Mesenchymal stem cell (in vitro differentiated cells and primary cell): ENCODE measurements around the gene HDAC4.

Experiments
- DNase-seq: peaks from one replicate; pipeline ENCODE4 v3.0.0-alpha.2; 2013
- H2AFZ ChIP-seq: one replicate; pipeline ENCODE4 v1.6.1; 2013; ENCODE audit warnings: low read depth, mild to moderate bottlenecking, control low read depth, inconsistent platforms, low read length, moderate library complexity
- H2AK5ac ChIP-seq: 2 replicates; pipeline ENCODE4 v1.6.1; 2013; ENCODE audit warnings: low read length, moderate library complexity, mild to moderate bottlenecking, inconsistent platforms; ENCODE audit not compliant: severe bottlenecking
- H2BK120ac ChIP-seq: one replicate; pipeline ENCODE4 v1.6.1; 2013; ENCODE audit warnings: low read depth, mild to moderate bottlenecking, inconsistent platforms, low read length, moderate library complexity
- H2BK12ac ChIP-seq, 2 experiments: one replicate each; pipeline ENCODE4 v1.6.1; 2013; ENCODE audit warnings: inconsistent platforms in 2 of 2, low read length in 2 of 2, mild to moderate bottlenecking in 2 of 2, moderate library complexity in 2 of 2, control low read depth in 1 of 2
- H2BK15ac ChIP-seq: one replicate; pipeline ENCODE4 v1.6.1; 2013; ENCODE audit warnings: mild to moderate bottlenecking, low read depth, inconsistent platforms; ENCODE audit not compliant: poor library complexity, severe bottlenecking
- H2BK5ac ChIP-seq: 2 replicates; pipeline ENCODE4 v1.6.1; 2013; ENCODE audit warnings: low read depth, mild to moderate bottlenecking, low read length, control low read depth, inconsistent platforms; ENCODE audit not compliant: poor library complexity, severe bottlenecking
- H3K14ac ChIP-seq, 2 experiments: one replicate each; pipeline ENCODE4 v1.6.1; 2013; ENCODE audit warnings: inconsistent platforms in 2 of 2, low read length in 2 of 2, control low read depth in 1 of 2, mild to moderate bottlenecking in 1 of 2, moderate library complexity in 1 of 2
- H3K18ac ChIP-seq, 2 experiments: one replicate each; pipeline ENCODE4 v1.6.1; 2013; ENCODE audit warnings: inconsistent platforms in 2 of 2, low read length in 2 of 2, control low read depth in 1 of 2, low read depth in 1 of 2, mild to moderate bottlenecking in 1 of 2
- H3K23ac ChIP-seq, 2 experiments: one replicate each; pipeline ENCODE4 v1.6.1; 2013; ENCODE audit warnings: inconsistent platforms in 2 of 2, low read length in 2 of 2, mild to moderate bottlenecking in 2 of 2, moderate library complexity in 2 of 2, control low read depth in 1 of 2
- H3K27ac ChIP-seq: 2 replicates; pipeline ENCODE4 v1.5.1; 2013; ENCODE audit warnings: mild to moderate bottlenecking, moderate library complexity, low read length, control low read depth, inconsistent platforms; ENCODE audit not compliant: poor library complexity, severe bottlenecking
- H3K27me3 ChIP-seq, 2 experiments: 2 replicates each; pipeline versions ENCODE4 v1.6.1 to v1.7.0; 2013; ENCODE audit warnings: low read length in 2 of 2, mild to moderate bottlenecking in 2 of 2, moderate library complexity in 2 of 2, control low read depth in 1 of 2, inconsistent platforms in 1 of 2; ENCODE audit not compliant: control insufficient read depth in 1 of 2, insufficient read depth in 1 of 2
- H3K36me3 ChIP-seq, 2 experiments: 2 replicates each; pipeline versions ENCODE4 v1.6.1 to v1.7.0; 2013; ENCODE audit warnings: low read length in 2 of 2, control low read depth in 1 of 2, inconsistent platforms in 1 of 2, low read depth in 1 of 2, mild to moderate bottlenecking in 1 of 2; ENCODE audit not compliant: insufficient read depth in 2 of 2, control insufficient read depth in 1 of 2
- H3K4ac ChIP-seq, 2 experiments: one replicate each; pipeline ENCODE4 v1.6.1; 2013; ENCODE audit warnings: inconsistent platforms in 2 of 2, low read length in 2 of 2, mild to moderate bottlenecking in 2 of 2, moderate library complexity in 2 of 2, control low read depth in 1 of 2, low read depth in 1 of 2
- H3K4me1 ChIP-seq: 2 replicates; pipeline ENCODE4 v1.6.1; 2013; ENCODE audit warnings: low read depth, low read length, control low read depth; ENCODE audit not compliant: control insufficient read depth, insufficient read depth
- H3K4me2 ChIP-seq: 2 replicates; pipeline ENCODE4 v1.6.1; 2013; ENCODE audit warnings: low read length, mild to moderate bottlenecking, inconsistent platforms; ENCODE audit not compliant: poor library complexity, severe bottlenecking
- H3K4me3 ChIP-seq, 2 experiments: 2 replicates each; pipeline versions ENCODE4 v1.5.1 to v1.7.0; 2013; ENCODE audit warnings: low read length in 2 of 2, mild to moderate bottlenecking in 2 of 2, control low read depth in 1 of 2, low read depth in 1 of 2; ENCODE audit not compliant: insufficient read depth in 1 of 2
- H3K79me1 ChIP-seq: replicated peaks from 2 replicates; pipeline ENCODE4 v1.6.1; 2013; ENCODE audit warnings: mild to moderate bottlenecking, control low read depth, low read length, inconsistent platforms; ENCODE audit not compliant: poor library complexity, severe bottlenecking
- H3K9ac ChIP-seq: 2 replicates; pipeline ENCODE4 v1.7.0; 2013; ENCODE audit warnings: mild to moderate bottlenecking, low read length, moderate library complexity
- H3K9me3 ChIP-seq: 2 replicates; pipeline ENCODE4 v1.7.0; 2013; ENCODE audit warnings: mild to moderate bottlenecking, low read length; ENCODE audit not compliant: control insufficient read depth
- H4K8ac ChIP-seq: one replicate; pipeline ENCODE4 v1.6.1; 2013; ENCODE audit warnings: inconsistent platforms, mild to moderate bottlenecking, low read length, moderate library complexity
- H4K91ac ChIP-seq: one replicate; pipeline ENCODE4 v1.6.1; 2013; ENCODE audit warnings: mild to moderate bottlenecking, low read length, inconsistent platforms
- WGBS: methylation state at CpG from one replicate; pipeline ENCODE4 v1.1.7; 2013; ENCODE audit warnings: mixed read lengths; 5-methylcytosine and 5-hydroxymethylcytosine counted together

Gene HDAC4

GRCh38 chr2:239127513-239127912 lies 273.3 kb downstream of the HDAC4 start:
- no peak overlapping the region for H3K18ac ChIP-seq
- H2AK5ac ChIP-seq, result no peak overlapping the region
- no peak overlapping the region for H3K4me2 ChIP-seq
- no peak overlapping the region for H3K14ac ChIP-seq
- H2BK15ac ChIP-seq, result no peak overlapping the region
- no peak overlapping the region for H3K23ac ChIP-seq
- peaks cover 21% of the 10 kb centered on the region for H3K4me1 ChIP-seq
- peaks cover 1% of the 10 kb centered on the region for H3K79me1 ChIP-seq
- no peak overlapping the region for H3K4me3 ChIP-seq
- no peak overlapping the region for H3K9ac ChIP-seq
- peaks cover 54 to 75% of the 10 kb centered on the region in 2 experiments for H3K36me3 ChIP-seq
- H3K27ac ChIP-seq, result no peak overlapping the region
- no peak overlapping the region for H2BK12ac ChIP-seq
- H3K4ac ChIP-seq, result no peak overlapping the region
- no peak overlapping the region for H4K91ac ChIP-seq
- H2AFZ ChIP-seq, result no peak overlapping the region
- no peaks in the 10 kb centered on the region for H3K9me3 ChIP-seq
- no peak overlapping the region for H2BK5ac ChIP-seq
- no peak overlapping the region for H4K8ac ChIP-seq
- no peak for DNase-seq
- no peak overlapping the region for H2BK120ac ChIP-seq
- no peaks in the 10 kb centered on the region for H3K27me3 ChIP-seq
- 92% methylated on average over 9 of the region's 9 CpGs for WGBS

- Histone ChIP-seq H2BK5ac (no peak overlapping the region), H3K4me3 (no peak overlapping the region), H4K91ac (no peak overlapping the region), H3K4ac (no peak overlapping the region), H4K8ac (no peak overlapping the region), H2AFZ (no peak overlapping the region), H3K4me1 (peaks cover 20% of the 10 kb centered on the region), H3K18ac (no peak overlapping the region), H2BK12ac (no peak overlapping the region), H2BK120ac (no peak overlapping the region), H3K14ac (no peak overlapping the region), H3K79me1 (peaks cover 1% of the 10 kb centered on the region), H3K9me3 (no peaks in the 10 kb centered on the region), H3K4me2 (no peak overlapping the region), H3K27me3 (no peaks in the 10 kb centered on the region), H2BK15ac (no peak overlapping the region), H3K9ac (no peak overlapping the region), H3K27ac (no peak overlapping the region), H3K23ac (no peak overlapping the region), H2AK5ac (no peak overlapping the region), H3K36me3 (peaks cover 40 to 71% of the 10 kb centered on the region in 2 experiments)
- 93% methylated on average over 27 of the region's 27 CpGs for WGBS
- no peak for DNase-seq
Measured at GRCh38 chr2:239125726-239126675, 274.8 kb downstream of the HDAC4 start.

- Histone ChIP-seq H4K91ac (no peak overlapping the region), H3K9ac (no peak overlapping the region), H2BK12ac (no peak overlapping the region), H2BK5ac (no peak overlapping the region), H3K23ac (no peak overlapping the region), H3K27ac (no peak overlapping the region), H3K9me3 (no peaks in the 10 kb centered on the region), H3K14ac (no peak overlapping the region), H3K4me3 (no peak overlapping the region), H2BK120ac (no peak overlapping the region), H3K4me2 (no peak overlapping the region), H3K4me1 (peaks cover 23% of the 10 kb centered on the region), H2AK5ac (no peak overlapping the region), H3K79me1 (peaks cover 1% of the 10 kb centered on the region), H3K4ac (no peak overlapping the region), H3K18ac (no peak overlapping the region), H2BK15ac (no peak overlapping the region), H2AFZ (no peak overlapping the region), H4K8ac (no peak overlapping the region), H3K27me3 (no peaks in the 10 kb centered on the region), H3K36me3 (peaks cover 33 to 58% of the 10 kb centered on the region in 2 experiments)
- WGBS, result 97% methylated on average over 47 of the region's 48 CpGs
- no peak for DNase-seq
Measured at GRCh38 chr2:239124152-239124899, 276.5 kb downstream of the HDAC4 start.
